ENCODE measurements around the gene CLSTN3. TPM values are rescaled to one million over a fixed set of nuclear protein-coding genes. Genes with fewer than 3 reads are reported as not detected.
"Not testable (repeated sequence)": the region's sequence is repeated elsewhere in the genome, so short reads cannot be mapped to it uniquely, and the experiment has no call there.

CLSTN3 gene
- total RNA-seq, 1 donor from 2014 or later: 134 TPM

DNA sequence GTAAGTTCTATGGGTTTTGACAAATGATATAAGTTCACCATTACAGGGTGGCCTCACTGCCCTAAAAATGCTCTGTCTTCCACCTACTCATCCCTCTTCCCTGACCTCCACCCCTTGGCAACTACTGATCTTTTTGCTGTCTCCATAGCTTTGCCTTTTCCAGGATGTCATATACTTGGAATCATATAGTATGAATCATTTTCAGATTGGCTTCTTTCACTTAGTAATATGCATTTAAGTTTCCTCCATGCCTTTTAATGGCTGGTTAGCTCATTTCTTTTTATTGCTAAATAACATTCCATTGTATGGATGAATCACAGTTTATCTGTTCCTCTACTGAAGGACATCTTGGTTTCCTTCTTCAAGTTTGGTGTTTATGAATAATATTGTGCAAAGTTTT, 45.3 kb downstream of the CLSTN3 start:
- TF ChIP-seq, protein P1, sequence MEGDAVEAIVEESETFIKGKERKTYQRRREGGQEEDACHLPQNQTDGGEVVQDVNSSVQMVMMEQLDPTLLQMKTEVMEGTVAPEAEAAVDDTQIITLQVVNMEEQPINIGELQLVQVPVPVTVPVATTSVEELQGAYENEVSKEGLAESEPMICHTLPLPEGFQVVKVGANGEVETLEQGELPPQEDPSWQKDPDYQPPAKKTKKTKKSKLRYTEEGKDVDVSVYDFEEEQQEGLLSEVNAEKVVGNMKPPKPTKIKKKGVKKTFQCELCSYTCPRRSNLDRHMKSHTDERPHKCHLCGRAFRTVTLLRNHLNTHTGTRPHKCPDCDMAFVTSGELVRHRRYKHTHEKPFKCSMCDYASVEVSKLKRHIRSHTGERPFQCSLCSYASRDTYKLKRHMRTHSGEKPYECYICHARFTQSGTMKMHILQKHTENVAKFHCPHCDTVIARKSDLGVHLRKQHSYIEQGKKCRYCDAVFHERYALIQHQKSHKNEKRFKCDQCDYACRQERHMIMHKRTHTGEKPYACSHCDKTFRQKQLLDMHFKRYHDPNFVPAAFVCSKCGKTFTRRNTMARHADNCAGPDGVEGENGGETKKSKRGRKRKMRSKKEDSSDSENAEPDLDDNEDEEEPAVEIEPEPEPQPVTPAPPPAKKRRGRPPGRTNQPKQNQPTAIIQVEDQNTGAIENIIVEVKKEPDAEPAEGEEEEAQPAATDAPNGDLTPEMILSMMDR (IDR thresholded peaks at IDR 0.05; ENCODE audit: unreplicated experiment): no peak
- Mint-ChIP-seq H3K36me3 (ENCODE audit: low read depth, unreplicated experiment) (peaks cover 2% of the 10 kb centered on the region), H3K27ac (ENCODE audit: unreplicated experiment) (no peak overlapping the region), H3K27me3 (ENCODE audit: unreplicated experiment) (peaks cover 4% of the 10 kb centered on the region), H3K4me1 (ENCODE audit: unreplicated experiment) (peaks cover 5% of the 10 kb centered on the region), H3K4me3 (ENCODE audit: unreplicated experiment) (no peak overlapping the region), H3K9me3 (ENCODE audit: unreplicated experiment) (no peaks in the 10 kb centered on the region)
- DNase-seq (ENCODE audit: low spot score): no peak

DNA sequence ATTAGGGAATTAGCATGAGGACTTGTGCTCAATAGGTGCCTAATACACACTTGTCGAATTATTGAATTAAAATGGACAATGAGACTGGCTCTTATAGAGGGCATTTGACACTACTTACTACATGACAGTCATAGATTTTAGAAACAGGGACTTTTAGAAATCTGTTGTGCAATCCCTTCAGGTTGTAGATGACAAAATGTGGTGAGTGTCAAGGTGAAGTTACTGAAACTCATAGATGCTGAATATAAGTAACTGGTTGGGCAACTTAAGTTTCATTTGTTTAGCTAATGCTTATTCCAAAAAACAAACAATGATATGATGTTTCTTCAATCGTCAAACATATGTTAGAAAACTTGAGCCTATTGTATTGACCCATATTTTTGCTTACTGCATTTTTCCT, 46.4 kb downstream of the CLSTN3 start:
- no peak overlapping the region for H3K4me3 Mint-ChIP-seq (ENCODE audit: unreplicated experiment)
- TF ChIP-seq, protein P1 (IDR thresholded peaks at IDR 0.05; ENCODE audit: unreplicated experiment): no peak
- no peak for DNase-seq (ENCODE audit: low spot score)
- no peak overlapping the region for H3K27ac Mint-ChIP-seq (ENCODE audit: unreplicated experiment)
- peaks cover 6% of the 10 kb centered on the region for H3K27me3 Mint-ChIP-seq (ENCODE audit: unreplicated experiment)
- no peaks in the 10 kb centered on the region for H3K9me3 Mint-ChIP-seq (ENCODE audit: unreplicated experiment)
- peaks cover 5% of the 10 kb centered on the region for H3K4me1 Mint-ChIP-seq (ENCODE audit: unreplicated experiment)
- H3K36me3 Mint-ChIP-seq (ENCODE audit: low read depth, unreplicated experiment): no peaks in the 10 kb centered on the region

DNA sequence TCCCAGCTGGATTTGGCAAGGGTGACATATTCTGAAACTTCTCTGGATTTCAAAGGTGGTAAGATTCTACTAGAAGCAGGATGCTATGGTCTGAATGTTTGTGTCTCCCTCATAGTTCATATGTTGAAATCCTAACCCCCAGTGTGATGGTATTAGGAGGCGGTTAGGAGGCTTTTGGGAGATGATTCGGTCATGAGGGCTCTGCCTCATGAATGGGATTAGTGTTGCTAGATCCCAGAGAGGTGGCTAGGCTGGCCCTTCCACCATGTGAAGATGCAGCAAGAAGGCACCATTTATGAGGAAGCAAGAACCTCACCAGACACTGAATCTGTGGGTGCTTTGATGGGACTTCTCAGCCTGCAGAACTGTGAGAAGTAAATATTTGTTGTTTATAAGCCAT, 48.3 kb downstream of the CLSTN3 start:
- H3K27ac Mint-ChIP-seq (ENCODE audit: unreplicated experiment): no peak overlapping the region
- no peaks in the 10 kb centered on the region for H3K36me3 Mint-ChIP-seq (ENCODE audit: low read depth, unreplicated experiment)

DNA sequence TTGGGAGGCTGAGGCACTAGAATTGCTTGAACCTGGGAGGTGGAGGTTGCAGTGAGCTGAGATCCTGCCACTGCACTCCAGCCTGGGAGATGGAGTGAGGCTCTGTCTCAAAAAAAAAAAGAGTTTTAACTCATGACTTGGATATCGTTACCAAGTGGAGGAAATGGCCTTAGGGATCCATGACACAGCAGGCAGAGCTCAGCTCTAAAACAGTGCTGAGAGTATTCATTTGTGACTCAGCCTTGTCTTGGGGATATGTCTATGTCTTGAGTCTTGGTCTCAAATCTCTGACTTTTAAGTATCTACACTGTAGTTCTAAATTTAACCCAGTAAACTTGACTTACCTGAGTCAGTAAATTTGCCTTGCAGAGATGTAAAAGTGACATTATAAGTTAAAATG, 50.5 kb downstream of the CLSTN3 start:
- H3K36me3 Mint-ChIP-seq (ENCODE audit: low read depth, unreplicated experiment): no peaks in the 10 kb centered on the region
- peaks cover 4% of the 10 kb centered on the region for H3K27me3 Mint-ChIP-seq (ENCODE audit: unreplicated experiment)
- TF ChIP-seq, protein P1 (IDR thresholded peaks at IDR 0.05; ENCODE audit: unreplicated experiment): no peak
- H3K4me1 Mint-ChIP-seq (ENCODE audit: unreplicated experiment): peaks cover 5% of the 10 kb centered on the region
- H3K4me3 Mint-ChIP-seq (ENCODE audit: unreplicated experiment): no peak overlapping the region
- no peak overlapping the region for H3K27ac Mint-ChIP-seq (ENCODE audit: unreplicated experiment)
- DNase-seq (ENCODE audit: low spot score): no peak
- no peaks in the 10 kb centered on the region for H3K9me3 Mint-ChIP-seq (ENCODE audit: unreplicated experiment)

More for the DNA sequence above, 48.3 kb downstream of the CLSTN3 start:
- DNase-seq (ENCODE audit: low spot score): no peak
- TF ChIP-seq, protein P1 (IDR thresholded peaks at IDR 0.05; ENCODE audit: unreplicated experiment): no peak
- H3K27me3 Mint-ChIP-seq (ENCODE audit: unreplicated experiment): peaks cover 2% of the 10 kb centered on the region
- H3K9me3 Mint-ChIP-seq (ENCODE audit: unreplicated experiment): no peaks in the 10 kb centered on the region
- H3K4me3 Mint-ChIP-seq (ENCODE audit: unreplicated experiment): no peak overlapping the region
- peaks cover 5% of the 10 kb centered on the region for H3K4me1 Mint-ChIP-seq (ENCODE audit: unreplicated experiment)

DNA sequence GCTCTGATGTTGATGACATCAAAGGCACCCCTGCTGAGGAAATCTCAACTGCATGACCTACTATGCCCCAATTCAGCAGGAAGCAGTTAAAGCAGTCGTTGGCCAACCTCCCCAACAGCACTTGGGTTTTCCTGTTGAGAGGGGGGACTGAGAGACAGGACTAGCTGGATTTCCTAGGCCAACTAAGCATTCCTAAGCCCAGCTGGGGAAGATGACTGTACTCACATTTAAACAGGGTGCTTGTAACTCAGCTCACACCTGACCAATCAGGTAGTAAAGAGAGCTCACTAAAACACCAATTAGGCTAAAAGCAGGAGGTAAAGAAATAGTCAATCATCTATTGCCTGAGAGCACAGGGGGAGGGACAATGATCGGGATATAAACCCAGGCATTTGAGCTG, 55.9 kb downstream of the CLSTN3 start:
- H3K27me3 Mint-ChIP-seq (ENCODE audit: unreplicated experiment): peaks cover 12% of the 10 kb centered on the region
- not testable (repeated sequence) for DNase-seq (ENCODE audit: low spot score); H3K4me3 Mint-ChIP-seq (ENCODE audit: unreplicated experiment); H3K27ac Mint-ChIP-seq (ENCODE audit: unreplicated experiment); H3K9me3 Mint-ChIP-seq (ENCODE audit: unreplicated experiment); H3K36me3 Mint-ChIP-seq (ENCODE audit: low read depth, unreplicated experiment)
- H3K4me1 Mint-ChIP-seq (ENCODE audit: unreplicated experiment): peaks cover 14% of the 10 kb centered on the region
